ENCODE results near the gene ZNF200. TPM values are rescaled to one million over a fixed set of nuclear protein-coding genes. Genes with fewer than 3 reads are reported as not detected.
"Not testable (repeated sequence)": the region's sequence is repeated elsewhere in the genome, so short reads cannot be mapped to it uniquely, and the experiment has no call there.

Gene ZNF200
- total and polyA plus RNA-seq, 7 experiments from 2014 or later: 4.8 to 33.3 (median 16.6) TPM

DNA sequence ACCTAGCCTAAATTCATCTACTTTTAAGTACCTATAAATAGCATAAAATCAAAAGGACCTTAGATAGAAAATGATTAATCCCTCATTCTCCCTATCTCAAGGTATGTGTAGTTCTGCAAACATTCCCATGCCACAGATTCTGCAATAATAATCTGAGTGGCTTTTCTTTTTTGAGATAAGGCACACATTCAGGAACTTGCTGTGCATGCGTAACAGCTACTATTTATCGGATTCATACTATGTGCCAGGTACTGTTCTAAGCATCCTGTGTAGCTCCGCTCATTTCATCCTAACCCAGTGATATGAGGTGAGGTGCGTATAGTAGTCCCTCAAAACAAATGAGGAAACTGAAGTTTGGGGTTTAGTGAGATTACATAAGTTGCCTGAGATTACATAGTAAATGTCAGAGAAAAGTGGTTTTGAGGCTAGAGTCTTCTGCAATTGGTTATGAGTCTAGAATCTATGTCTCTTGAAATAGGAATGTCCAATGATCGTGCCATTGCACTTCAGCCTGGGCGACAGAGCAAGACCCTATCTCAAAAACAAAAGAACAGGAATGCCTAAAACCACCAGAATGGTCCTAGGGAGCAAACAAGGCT lies 46.4 kb upstream of the ZNF200 start:
- Histone ChIP-seq H3K4me3 (ENCODE audit: low read length) (no peak overlapping the region), H3K36me3 (ENCODE audit: control insufficient read depth in 2 of 3, insufficient read depth in 3 of 3, low read length in 3 of 3) (peaks cover 0 to 18% (median 8%) of the 10 kb centered on the region in 3 experiments), H3K27ac (ENCODE audit: low read depth, low read length) (no peak overlapping the region), H3K9me3 (ENCODE audit: control insufficient read depth in 2 of 3, low read length in 3 of 3) (peaks cover 0 to 11% (median 0%) of the 10 kb centered on the region in 3 experiments), H3K27me3 (ENCODE audit: control insufficient read depth in 2 of 2, insufficient read depth in 2 of 2, low read length in 2 of 2) (no peaks in the 10 kb centered on the region), H3K4me1 (ENCODE audit: control insufficient read depth in 2 of 2, insufficient read depth in 2 of 2, low read length in 2 of 2) (peaks cover 18 to 26% of the 10 kb centered on the region in 2 donors)
- intact Hi-C loops (cut with micrococcal nuclease): loop anchor here (5.0 to 10.0 kb wide), 4 partner anchors 36 to 747 kb away; partner anchors contain the start of genes CEMP1 (in 1 of the 2), NAA60 (in 1 of the 2), PDPK1 (in 1 of the 2) and ZNF597 (in 1 of the 2)
- H3K27me3 Mint-ChIP-seq: peaks cover 0 to 14% (median 0%) of the 10 kb centered on the region in 5 donors
- H3K36me3 Mint-ChIP-seq: peaks cover 7 to 30% (median 26%) of the 10 kb centered on the region in 5 donors
- peak overlapping the region; percentile 12 to 96 (median 36) for H3K4me3 Mint-ChIP-seq
- POLR2A ChIA-PET: interaction anchor here (0.5 to 6.2 kb wide), 5 partner anchors 12 to 121 kb away, joined by 3 to 86 read pairs (median 7); partner anchors contain the start of genes ZNF174 and ZSCAN32
- ATAC-seq (no peak), DNase-seq (no peak)
- peaks cover 0 to 40% (median 12%) of the 10 kb centered on the region in 11 donors for H3K9me3 Mint-ChIP-seq
- CTCF ChIA-PET: no interaction called here
- peaks cover 20 to 39% (median 36%) of the 10 kb centered on the region in 7 donors for H3K4me1 Mint-ChIP-seq
- H3K27ac Mint-ChIP-seq: peak overlapping the region in 2 of 9 donors; percentile 5 to 15

DNA sequence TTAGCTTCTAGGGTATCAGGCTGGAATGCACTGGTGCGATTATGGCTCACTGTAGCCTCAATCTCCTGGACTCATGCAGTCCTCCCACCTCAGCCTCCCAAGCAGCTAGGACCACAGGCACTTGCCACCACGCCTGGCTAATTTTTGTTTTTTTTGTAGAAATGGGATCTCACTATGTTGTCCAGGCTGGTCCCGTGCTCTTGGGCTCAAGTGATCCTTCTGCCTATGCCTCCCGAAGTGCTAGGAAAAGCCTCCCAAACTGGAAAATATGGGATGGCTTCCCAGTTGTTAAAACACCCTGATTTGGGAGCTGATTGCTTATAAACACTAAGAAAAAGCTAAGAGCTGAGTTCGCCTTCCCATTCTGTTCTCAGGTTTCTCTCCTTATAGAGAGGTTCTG lies 41.7 kb upstream of the ZNF200 start:
- Histone ChIP-seq H3K9me3 (ENCODE audit: control insufficient read depth in 2 of 3, low read length in 3 of 3) (peaks cover 0 to 26% (median 0%) of the 10 kb centered on the region in 3 experiments), H3K4me3 (ENCODE audit: low read length) (no peak overlapping the region), H3K27me3 (ENCODE audit: control insufficient read depth in 2 of 2, insufficient read depth in 2 of 2, low read length in 2 of 2) (no peaks in the 10 kb centered on the region), H3K4me1 (ENCODE audit: control insufficient read depth in 2 of 2, insufficient read depth in 2 of 2, low read length in 2 of 2) (peaks cover 0 to 1% of the 10 kb centered on the region in 2 donors), H3K27ac (ENCODE audit: low read depth, low read length) (no peak overlapping the region), H3K36me3 (ENCODE audit: control insufficient read depth in 2 of 3, insufficient read depth in 3 of 3, low read length in 3 of 3) (no peaks in the 10 kb centered on the region)
- peaks cover 0 to 50% (median 15%) of the 10 kb centered on the region in 11 donors for H3K9me3 Mint-ChIP-seq
- CTCF ChIA-PET: no interaction called here
- H3K4me3 Mint-ChIP-seq: no peak overlapping the region
- peaks cover 0 to 12% (median 0%) of the 10 kb centered on the region in 5 donors for H3K36me3 Mint-ChIP-seq
- ATAC-seq: no peak
- no peak overlapping the region for H3K27ac Mint-ChIP-seq
- intact Hi-C loops (cut with micrococcal nuclease): no loop called here
- peaks cover 0 to 7% (median 0%) of the 10 kb centered on the region in 7 donors for H3K4me1 Mint-ChIP-seq
- POLR2A ChIA-PET: interaction anchor here (0.5 to 4.9 kb wide), 8 partner anchors 10 to 233 kb away, joined by 3 to 43 read pairs (median 3); no protein-coding TSS in a partner anchor
- peaks cover 0 to 12% (median 0%) of the 10 kb centered on the region in 5 donors for H3K27me3 Mint-ChIP-seq
- no peak for DNase-seq

GRCh38 chr16:3274947-3275346 lies 40.0 kb upstream of the ZNF200 start:
- no peaks in the 10 kb centered on the region for H3K36me3 ChIP-seq (ENCODE audit: control insufficient read depth in 2 of 3, insufficient read depth in 3 of 3, low read length in 3 of 3)
- no peaks in the 10 kb centered on the region for H3K27me3 ChIP-seq (ENCODE audit: control insufficient read depth in 2 of 2, insufficient read depth in 2 of 2, low read length in 2 of 2)
- no peak for ATAC-seq
- no peak overlapping the region for H3K27ac ChIP-seq (ENCODE audit: low read depth, low read length)
- ChIA-PET POLR2A (interaction anchor here (0.9 to 1.8 kb wide), 5 partner anchors 10 to 38 kb away, joined by 3 to 6 read pairs (median 4); partner anchors contain the start of gene ZNF75A), CTCF (no interaction called here)
- Mint-ChIP-seq H3K4me3 (no peak overlapping the region), H3K36me3 (peaks cover 0 to 13% (median 0%) of the 10 kb centered on the region in 5 donors), H3K27ac (no peak overlapping the region), H3K27me3 (peaks cover 0 to 12% (median 0%) of the 10 kb centered on the region in 5 donors), H3K4me1 (peaks cover 0 to 4% (median 0%) of the 10 kb centered on the region in 7 donors), H3K9me3 (peaks cover 0 to 59% (median 16%) of the 10 kb centered on the region in 11 donors)
- H3K9me3 ChIP-seq (ENCODE audit: control insufficient read depth in 2 of 3, low read length in 3 of 3): peaks cover 0 to 28% (median 0%) of the 10 kb centered on the region in 3 experiments
- no peaks in the 10 kb centered on the region for H3K4me1 ChIP-seq (ENCODE audit: control insufficient read depth in 2 of 2, insufficient read depth in 2 of 2, low read length in 2 of 2)
- H3K4me3 ChIP-seq (ENCODE audit: low read length): no peak overlapping the region
- intact Hi-C loops (cut with micrococcal nuclease): no loop called here
- no peak for DNase-seq

DNA sequence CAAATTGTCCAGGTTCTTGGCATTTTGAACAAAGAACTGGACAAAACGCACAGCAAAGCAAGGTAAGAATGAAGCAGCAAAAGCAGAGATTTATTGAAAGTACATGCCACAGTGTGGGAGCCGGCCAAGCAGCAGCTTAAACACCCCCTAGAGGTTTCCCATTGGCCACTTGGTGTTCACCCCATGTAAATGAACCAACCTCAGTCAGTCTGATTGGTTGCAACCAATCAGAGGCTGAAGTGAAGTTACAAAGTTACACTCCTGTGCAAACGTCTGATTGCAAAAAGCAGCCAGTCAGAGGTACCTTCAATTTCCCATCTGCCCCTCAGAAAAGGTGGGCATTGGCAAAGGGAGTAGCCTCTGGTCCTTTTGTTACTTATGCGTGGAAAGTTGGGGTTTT lies 39.5 kb upstream of the ZNF200 start:
- Histone ChIP-seq H3K27ac (ENCODE audit: low read depth, low read length) (no peak overlapping the region), H3K4me1 (ENCODE audit: control insufficient read depth in 2 of 2, insufficient read depth in 2 of 2, low read length in 2 of 2) (no peaks in the 10 kb centered on the region), H3K36me3 (ENCODE audit: control insufficient read depth in 2 of 3, insufficient read depth in 3 of 3, low read length in 3 of 3) (no peaks in the 10 kb centered on the region), H3K9me3 (ENCODE audit: control insufficient read depth in 2 of 3, low read length in 3 of 3) (peaks cover 0 to 28% (median 0%) of the 10 kb centered on the region in 3 experiments), H3K27me3 (ENCODE audit: control insufficient read depth in 2 of 2, insufficient read depth in 2 of 2, low read length in 2 of 2) (no peaks in the 10 kb centered on the region), H3K4me3 (ENCODE audit: low read length) (no peak overlapping the region)
- no peak for DNase-seq
- ATAC-seq: no peak
- CTCF ChIA-PET: no interaction called here
- Mint-ChIP-seq H3K9me3 (peaks cover 0 to 63% (median 18%) of the 10 kb centered on the region in 11 donors), H3K36me3 (peaks cover 0 to 14% (median under 1%) of the 10 kb centered on the region in 5 donors), H3K27ac (no peak overlapping the region), H3K4me3 (no peak overlapping the region), H3K27me3 (peaks cover 0 to 12% (median 0%) of the 10 kb centered on the region in 5 donors), H3K4me1 (peaks cover 0 to 4% (median 0%) of the 10 kb centered on the region in 7 donors)
- intact Hi-C loops (cut with micrococcal nuclease): no loop called here
- POLR2A ChIA-PET: interaction anchor here (0.9 to 1.6 kb wide), 4 partner anchors 8 to 31 kb away, joined by 3 to 5 read pairs (median 4); partner anchors contain the start of gene ZNF75A

GRCh38 chr16:3271281-3271680 lies 36.3 kb upstream of the ZNF200 start:
- H3K4me1 ChIP-seq (ENCODE audit: control insufficient read depth in 2 of 2, insufficient read depth in 2 of 2, low read length in 2 of 2); H3K4me1 Mint-ChIP-seq; H3K4me3 ChIP-seq (ENCODE audit: low read length); H3K4me3 Mint-ChIP-seq; H3K27ac Mint-ChIP-seq; CTCF ChIA-PET; intact Hi-C loops (cut with micrococcal nuclease); H3K27ac ChIP-seq (ENCODE audit: low read depth, low read length); H3K27me3 Mint-ChIP-seq; ATAC-seq; H3K27me3 ChIP-seq (ENCODE audit: control insufficient read depth in 2 of 2, insufficient read depth in 2 of 2, low read length in 2 of 2); DNase-seq: not testable (repeated sequence)
- Histone ChIP-seq H3K36me3 (ENCODE audit: control insufficient read depth in 2 of 3, insufficient read depth in 3 of 3, low read length in 3 of 3) (peaks cover 0 to 19% (median 0%) of the 10 kb centered on the region in 3 experiments), H3K9me3 (ENCODE audit: control insufficient read depth in 2 of 3, low read length in 3 of 3) (peaks cover 0 to 37% (median 0%) of the 10 kb centered on the region in 3 experiments)
- POLR2A ChIA-PET: interaction anchor here (0.7 kb wide), 1 partner anchor 25 kb away, joined by 4 read pairs; no protein-coding TSS in a partner anchor
- H3K36me3 Mint-ChIP-seq: peaks cover 0 to 41% (median 25%) of the 10 kb centered on the region in 5 donors
- peaks cover 0 to 81% (median 29%) of the 10 kb centered on the region in 11 donors for H3K9me3 Mint-ChIP-seq

DNA sequence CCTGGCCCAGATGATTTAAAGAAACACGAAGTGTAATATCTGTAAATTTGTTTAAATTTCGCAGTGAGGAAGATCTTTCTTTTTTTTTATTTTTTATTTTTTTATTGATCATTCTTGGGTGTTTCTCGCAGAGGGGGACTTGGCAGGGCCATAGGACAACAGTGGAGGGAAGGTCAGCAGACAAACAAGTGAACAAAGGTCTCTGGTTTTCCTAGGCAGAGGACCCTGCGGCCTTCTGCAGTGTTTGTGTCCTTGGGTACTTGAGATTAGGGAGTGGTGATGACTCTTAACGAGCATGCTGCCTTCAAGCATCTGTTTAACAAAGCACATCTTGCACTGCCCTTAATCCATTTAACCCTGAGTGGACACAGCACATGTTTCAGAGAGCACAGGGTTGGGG lies 35.8 kb upstream of the ZNF200 start:
- Mint-ChIP-seq H3K36me3 (peaks cover 0 to 43% (median 27%) of the 10 kb centered on the region in 5 donors), H3K9me3 (peaks cover 0 to 81% (median 27%) of the 10 kb centered on the region in 11 donors)
- Histone ChIP-seq H3K36me3 (ENCODE audit: control insufficient read depth in 2 of 3, insufficient read depth in 3 of 3, low read length in 3 of 3) (peaks cover 0 to 19% (median 0%) of the 10 kb centered on the region in 3 experiments), H3K9me3 (ENCODE audit: control insufficient read depth in 2 of 3, low read length in 3 of 3) (peaks cover 0 to 40% (median 0%) of the 10 kb centered on the region in 3 experiments)
- H3K27me3 ChIP-seq (ENCODE audit: control insufficient read depth in 2 of 2, insufficient read depth in 2 of 2, low read length in 2 of 2); H3K4me3 ChIP-seq (ENCODE audit: low read length); H3K4me1 ChIP-seq (ENCODE audit: control insufficient read depth in 2 of 2, insufficient read depth in 2 of 2, low read length in 2 of 2); H3K27ac ChIP-seq (ENCODE audit: low read depth, low read length); ATAC-seq; H3K4me3 Mint-ChIP-seq; intact Hi-C loops (cut with micrococcal nuclease); H3K27me3 Mint-ChIP-seq; H3K27ac Mint-ChIP-seq; CTCF ChIA-PET; DNase-seq; H3K4me1 Mint-ChIP-seq: not testable (repeated sequence)
- POLR2A ChIA-PET: interaction anchor here (1.2 kb wide), 1 partner anchor 12 kb away, joined by 4 read pairs; the partner anchor contains the start of gene ZNF263

All from naive thymus-derived CD4-positive, alpha-beta T cell (primary cell).